Endothelial cell of umbilical vein (primary cell): Measurements from ENCODE around the gene SMURF2. TPM values are rescaled to one million over a fixed set of nuclear protein-coding genes. Genes with fewer than 3 reads are reported as not detected.
A peak's percentile ranks its signal among the peaks of the same experiment; 100 is the strongest.
"Not testable (repeated sequence)": the region's sequence is repeated elsewhere in the genome, so short reads cannot be mapped to it uniquely, and the experiment has no call there.

Experiments used
- BruUV-seq: library from RNA; stranded (reverse); fragments of 400-500 nt; replicated peaks from 2 replicates; lab custom pipeline; 2021; lab: Mats Ljungman, UMichigan
- CTCF ChIA-PET: fragments of 300-600, 350-600 bp; sonication (Branson Sonifier 250); formaldehyde crosslinking; loops from one replicate; lab custom pipeline; 2021; ENCODE audit warnings: antibody characterized with exemption, inconsistent platforms; lab: Charles Lee
- POLR2A ChIA-PET: fragments of 300-600, 350-600 bp; sonication (Branson Sonifier 250); formaldehyde crosslinking; loops from one replicate; lab custom pipeline; 2021; ENCODE audit warnings: antibody characterized with exemption, inconsistent platforms; lab: Charles Lee
- DNase-seq: peaks from one replicate; pipeline ENCODE4 v3.0.0-alpha.2; 2011; ENCODE audit warnings: low read depth, low spot score
- FAIRE-seq: peaks from 2 replicates; lab custom pipeline; 2011; peaks lifted over from hg19 to GRCh38; lab: Jason Lieb, UNC
- H2AFZ ChIP-seq: 2 replicates; pipeline ENCODE4 v1.6.0; 2012; ENCODE audit warnings: low read depth, low read length, control low read depth, inconsistent platforms
- H3K27ac ChIP-seq: 2 replicates; pipeline ENCODE4 v1.5.1; 2011; ENCODE audit warnings: low read depth, mild to moderate bottlenecking, control low read depth, low read length, moderate library complexity; ENCODE audit not compliant: insufficient read depth
- H3K27me3 ChIP-seq, 2 experiments: 2 replicates each; pipeline versions ENCODE4 v1.6.0 to v1.6.1; 2011; ENCODE audit warnings: low read length in 2 of 2, mixed read lengths in 1 of 2; ENCODE audit not compliant: control insufficient read depth in 2 of 2, insufficient read depth in 2 of 2
- H3K36me3 ChIP-seq, 2 experiments: 2 replicates in 1 of 2; 3 replicates in 1 of 2; pipeline ENCODE4 v1.5.1; 2011; ENCODE audit warnings: low read length in 2 of 2, mild to moderate bottlenecking in 1 of 2, moderate library complexity in 1 of 2; ENCODE audit not compliant: control insufficient read depth in 2 of 2, insufficient read depth in 2 of 2; ENCODE audit errors: extremely low read depth in 1 of 2
- H3K4me1 ChIP-seq: 3 replicates; pipeline ENCODE4 v1.5.1; 2011; ENCODE audit warnings: mild to moderate bottlenecking, low read length; ENCODE audit not compliant: control insufficient read depth, insufficient read depth; ENCODE audit errors: extremely low read depth
- H3K4me2 ChIP-seq: 2 replicates; pipeline ENCODE4 v1.6.1; 2011; ENCODE audit warnings: low read length, control low read depth, mixed read lengths; ENCODE audit not compliant: insufficient read depth
- H3K4me3 ChIP-seq, 3 experiments: fragments of 200-600 bp in 1 of 3; sonication (generic), shearing (Covaris generic) in 1 of 3; replicated peaks in 1 of 3; 2 replicates each; pipeline ENCODE4 v1.5.1; 2011 to 2016; ENCODE audit warnings: control low read depth in 3 of 3, low read length in 3 of 3, mild to moderate bottlenecking in 2 of 3, inconsistent platforms in 1 of 3, low read depth in 1 of 3, moderate library complexity in 1 of 3; ENCODE audit not compliant: insufficient read depth in 1 of 3
- H3K79me2 ChIP-seq: 2 replicates; pipeline ENCODE4 v1.6.0; 2012; ENCODE audit warnings: low read length, inconsistent platforms; ENCODE audit not compliant: control insufficient read depth, insufficient read depth
- H3K9ac ChIP-seq: replicated peaks from 2 replicates; pipeline ENCODE3; 2011; ENCODE audit warnings: low read length, control low read depth; ENCODE audit not compliant: insufficient read depth; ENCODE audit errors: extremely low read depth
- H3K9me1 ChIP-seq: replicated peaks from 3 replicates; pipeline ENCODE4 v1.6.0; 2011; ENCODE audit warnings: mild to moderate bottlenecking, low read length; ENCODE audit not compliant: control insufficient read depth, insufficient read depth; ENCODE audit errors: extremely low read depth
- H3K9me3 ChIP-seq: replicated peaks from 2 replicates; pipeline ENCODE4 v1.5.1; 2012; ENCODE audit warnings: low read length, inconsistent platforms; ENCODE audit not compliant: control insufficient read depth, insufficient read depth
- H4K20me1 ChIP-seq: replicated peaks from 2 replicates; pipeline ENCODE3; 2011; ENCODE audit warnings: mild to moderate bottlenecking, low read length; ENCODE audit not compliant: control insufficient read depth, insufficient read depth; ENCODE audit errors: extremely low read depth
- CTCF ChIP-seq, 2 donors: IDR thresholded peaks; 1 replicate in 1 of 2; 2 replicates in 1 of 2; pipeline ENCODE4 v1.5.1; 2011; ENCODE audit warnings: low read length in 2 of 2, mild to moderate bottlenecking in 2 of 2, moderate library complexity in 2 of 2, control low read depth in 1 of 2, inconsistent platforms in 1 of 2, low read depth in 1 of 2; ENCODE audit not compliant: insufficient read depth in 1 of 2; ENCODE audit errors: extremely low read depth in 1 of 2
- EZH2 ChIP-seq: IDR thresholded peaks from 2 replicates; pipeline ENCODE4 v1.6.1; 2012; ENCODE audit warnings: borderline replicate concordance, low read depth, mild to moderate bottlenecking, moderate library complexity, low read length, inconsistent platforms; ENCODE audit not compliant: severe bottlenecking
- FOS ChIP-seq: IDR thresholded peaks from 2 replicates; pipeline ENCODE4 v1.6.1; 2011; ENCODE audit warnings: mild to moderate bottlenecking, low read length, moderate library complexity, borderline replicate concordance; ENCODE audit not compliant: insufficient read depth
- GATA2 ChIP-seq: IDR thresholded peaks from 2 replicates; pipeline ENCODE4 v1.7.0; 2011; ENCODE audit warnings: low read depth, mild to moderate bottlenecking, moderate library complexity, mixed read lengths, low read length; ENCODE audit not compliant: insufficient read length, insufficient read depth
- JUN ChIP-seq: IDR thresholded peaks from 2 replicates; pipeline ENCODE4 v1.6.1; 2011; ENCODE audit warnings: borderline replicate concordance, low read depth; ENCODE audit not compliant: insufficient read length, insufficient read depth
- MAX ChIP-seq: IDR thresholded peaks from 2 replicates; pipeline ENCODE4 v1.6.1; 2011; ENCODE audit not compliant: insufficient read depth, insufficient read length
- MYC ChIP-seq: IDR thresholded peaks from one replicate; pipeline ENCODE4 v1.6.1; 2011; ENCODE audit warnings: mild to moderate bottlenecking, low read depth, low read length
- POLR2A ChIP-seq: IDR thresholded peaks from 2 replicates; pipeline ENCODE4 v1.6.1; 2012; ENCODE audit warnings: low read depth, mild to moderate bottlenecking, control low read depth, low read length
- POLR2AphosphoS5 ChIP-seq: IDR thresholded peaks from 2 replicates; pipeline ENCODE4 v1.6.1; 2012; ENCODE audit warnings: low read depth, mild to moderate bottlenecking, control low read depth, low read length, moderate library complexity; ENCODE audit not compliant: insufficient read depth
- dilution Hi-C: fragments of 300-500 bp; cut with MboI; formaldehyde crosslinking; loops from one replicate; pipeline ENCODE4 v1.15.0; 2019; ENCODE audit warnings: low sequenced_read_pairs; ENCODE audit not compliant: extremely low pct_ligation_motif_present
- intact Hi-C: fragments of 100-400 bp; cut with micrococcal nuclease; formaldehyde crosslinking; loops from one replicate; pipeline ENCODE4 v1.10.0; 2022
- polyA plus RNA-seq, 4 experiments: library from polyadenylated mRNA; depleted of rRNA in 3 of 4; stranded (reverse) in 3 of 4; unstranded in 1 of 4; fragments of >200 nt; gene quantifications; 2 replicates each; pipeline versions ENCODE4 v1.2.1 to v1.2.3, GENCODE V29; 2011 to 2012; ENCODE audit warnings: missing spikeins in 1 of 4
- total RNA-seq: library from RNA; stranded (reverse); gene quantifications from 2 replicates; pipeline ENCODE4 v1.2.3, GENCODE V29; 2021

Gene SMURF2
- total and polyA plus RNA-seq, 2 donors (not counting 3 experiments of a cell fraction or from before 2014, with no cell fraction given), result 32.9 to 105 TPM

DNA sequence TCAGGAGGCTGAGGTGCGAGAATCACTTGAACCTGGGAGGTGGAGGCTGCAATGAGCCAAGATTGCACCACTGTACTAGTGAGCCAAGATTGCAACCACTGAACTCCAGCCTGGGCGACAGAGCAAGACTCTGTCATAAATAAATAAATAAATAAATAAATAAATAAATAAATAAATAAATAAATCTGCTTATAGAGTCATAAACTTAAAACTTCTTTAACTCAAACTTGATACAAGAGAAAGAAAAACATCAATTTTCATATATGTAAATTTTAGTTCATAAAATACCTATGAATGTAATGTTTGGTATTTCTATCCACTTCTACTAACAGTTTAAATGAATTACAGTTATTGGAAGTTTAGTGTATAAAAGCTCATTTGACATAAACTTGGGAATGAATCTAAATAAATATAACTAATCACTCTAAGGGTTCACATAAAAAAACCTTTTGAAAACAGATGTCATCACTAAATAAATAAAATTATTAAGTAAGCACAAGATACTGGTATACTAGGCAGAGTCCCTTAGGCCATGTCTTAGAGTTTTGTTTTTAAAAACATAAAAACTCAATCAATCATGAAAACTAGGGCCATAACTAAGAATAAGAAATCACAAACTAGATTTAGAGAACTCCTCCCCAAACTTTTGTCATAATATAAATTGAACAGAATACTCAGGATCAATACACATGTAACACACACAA lies 54.1 kb downstream of the SMURF2 start:
- ChIA-PET CTCF (no interaction called here), POLR2A (no interaction called here)
- no peak for DNase-seq
- no peak for TF ChIP-seq POLR2A
- no peak for TF ChIP-seq EZH2
- no peak for TF ChIP-seq JUN
- TF ChIP-seq MAX, result no peak
- TF ChIP-seq POLR2AphosphoS5, result no peak
- no peak for TF ChIP-seq FOS
- no peak for TF ChIP-seq MYC
- TF ChIP-seq GATA2, result no peak
- no peak for TF ChIP-seq CTCF (IDR thresholded peaks at IDR 0.05; ENCODE audit: extremely low read depth in 1 of 2, insufficient read depth in 1 of 2, low read depth in 1 of 2, low read length in 2 of 2)
- Histone ChIP-seq H3K9me1 (no peaks in the 10 kb centered on the region), H3K79me2 (peaks cover 95% of the 10 kb centered on the region), H3K27ac (peak overlapping the region; percentile 34), H3K36me3 (no peaks in the 10 kb centered on the region), H4K20me1 (peaks cover 10% of the 10 kb centered on the region), H3K9ac (no peak overlapping the region), H3K4me1 (peaks cover 13% of the 10 kb centered on the region), H3K9me3 (no peaks in the 10 kb centered on the region), H3K4me3 (no peak overlapping the region), H3K27me3 (no peaks in the 10 kb centered on the region), H3K4me2 (peak overlapping the region; percentile 1), H2AFZ (no peak overlapping the region)
- no TSS peak for BruUV-seq
- dilution Hi-C loops, result no loop called here
- intact Hi-C loops, result loop anchor here (2.0 kb wide), 1 partner anchor 15 kb away; no protein-coding TSS in a partner anchor
- no peak for FAIRE-seq

GRCh38 chr17:64604532-64604931 lies 57.6 kb downstream of the SMURF2 start:
- DNase-seq, H4K20me1 ChIP-seq, dilution Hi-C loops, H3K9me3 ChIP-seq, H3K36me3 ChIP-seq, intact Hi-C loops, H3K27me3 ChIP-seq, H3K4me3 ChIP-seq, BruUV-seq, H2AFZ ChIP-seq, H3K9ac ChIP-seq, H3K27ac ChIP-seq, H3K4me2 ChIP-seq, FAIRE-seq, H3K9me1 ChIP-seq: not testable (repeated sequence)
- H3K4me1 ChIP-seq, result peaks cover 24% of the 10 kb centered on the region
- H3K79me2 ChIP-seq, result peaks cover 99% of the 10 kb centered on the region
- POLR2A ChIA-PET, result interaction anchor here (1.3 kb wide), 1 partner anchor 19 kb away, joined by 4 read pairs; no protein-coding TSS in a partner anchor
- CTCF ChIA-PET, result interaction anchor here (0.8 to 1.4 kb wide), 4 partner anchors 19 to 57 kb away, joined by 3 to 7 read pairs (median 4); partner anchors contain the start of gene SMURF2
